H1 (cell line): Measurements from ENCODE around the gene SNAP47. TPM values are rescaled to one million over a fixed set of nuclear protein-coding genes. Genes with fewer than 3 reads are reported as not detected.

Experiments used
- CTCF ChIA-PET: fragments of 300-600 bp; sonication (Branson Sonifier 250); formaldehyde crosslinking; loops from one replicate; lab custom pipeline; 2021; ENCODE audit not compliant: partially characterized antibody; lab: Charles Lee
- POLR2A ChIA-PET: fragments of 300-600 bp; sonication (Branson Sonifier 250); formaldehyde crosslinking; loops from one replicate; lab custom pipeline; 2021; ENCODE audit warnings: inconsistent platforms; ENCODE audit not compliant: partially characterized antibody; lab: Charles Lee
- DNase-seq, 2 experiments: peaks; one replicate each; pipeline versions ENCODE4 v3.0.0 to v3.0.0-alpha.2; 2010 to 2022; ENCODE audit warnings: low spot score in 2 of 2, low read depth in 1 of 2, mixed read lengths in 1 of 2
- FAIRE-seq: peaks from 2 replicates; lab custom pipeline; 2011; peaks lifted over from hg19 to GRCh38; lab: Jason Lieb, UNC
- H2AFZ ChIP-seq: 2 replicates; pipeline ENCODE4 v1.8.1; 2012; ENCODE audit warnings: low read length, inconsistent platforms
- H2AK5ac ChIP-seq: 2 replicates; pipeline ENCODE4 v1.6.1; 2013; ENCODE audit warnings: low read depth, low read length
- H2BK120ac ChIP-seq: replicated peaks from 2 replicates; pipeline ENCODE3; 2013; ENCODE audit warnings: low read depth, low read length, inconsistent platforms
- H2BK12ac ChIP-seq: 2 replicates; pipeline ENCODE4 v1.6.1; 2013; ENCODE audit warnings: low read depth, low read length
- H2BK15ac ChIP-seq: 2 replicates; pipeline ENCODE4 v1.6.1; 2013; ENCODE audit warnings: low read length
- H2BK20ac ChIP-seq: 2 replicates; pipeline ENCODE4 v1.6.1; 2013; ENCODE audit warnings: low read length
- H2BK5ac ChIP-seq: 2 replicates; pipeline ENCODE4 v1.6.1; 2013; ENCODE audit warnings: low read depth, low read length
- H3K14ac ChIP-seq: 2 replicates; pipeline ENCODE4 v1.6.1; 2013; ENCODE audit warnings: inconsistent platforms; ENCODE audit not compliant: insufficient read length
- H3K18ac ChIP-seq: 2 replicates; pipeline ENCODE4 v1.6.1; 2013; ENCODE audit warnings: low read length; ENCODE audit errors: extremely low read depth
- H3K23ac ChIP-seq: 2 replicates; pipeline ENCODE4 v1.6.1; 2013; ENCODE audit warnings: inconsistent platforms; ENCODE audit not compliant: insufficient read length
- H3K23me2 ChIP-seq: 2 replicates; pipeline ENCODE4 v1.6.1; 2013; ENCODE audit warnings: low read depth, low read length
- H3K27ac ChIP-seq: 2 replicates; pipeline ENCODE4 v1.6.1; 2011; ENCODE audit warnings: low read depth, low read length, inconsistent platforms
- H3K27me3 ChIP-seq, 4 experiments: replicated peaks in 1 of 4; 1 replicate in 1 of 4; 2 replicates in 3 of 4; pipeline versions ENCODE4 v1.6.1 to v1.8.1; 2011 to 2013; ENCODE audit warnings: low read length in 3 of 4, mild to moderate bottlenecking in 3 of 4, inconsistent platforms in 2 of 4, mixed read lengths in 2 of 4, moderate library complexity in 1 of 4; ENCODE audit not compliant: control insufficient read depth in 3 of 4, insufficient read depth in 3 of 4; ENCODE audit errors: extremely low read depth in 1 of 4
- H3K36me3 ChIP-seq, 4 experiments: 2 replicates each; pipeline versions ENCODE4 v1.6.1 to v1.8.1; 2011 to 2013; ENCODE audit warnings: mild to moderate bottlenecking in 4 of 4, low read length in 3 of 4, moderate library complexity in 2 of 4, control low read depth in 1 of 4, inconsistent platforms in 1 of 4; ENCODE audit not compliant: insufficient read depth in 4 of 4, control insufficient read depth in 2 of 4
- H3K4ac ChIP-seq: replicated peaks from 2 replicates; pipeline ENCODE3; 2013; ENCODE audit warnings: low read length, low read depth, mixed read lengths, inconsistent platforms; ENCODE audit not compliant: insufficient read length
- H3K4me1 ChIP-seq, 4 experiments: replicated peaks in 1 of 4; 1 replicate in 1 of 4; 2 replicates in 3 of 4; pipeline versions ENCODE4 v1.6.1 to v1.8.1; 2011 to 2013; ENCODE audit warnings: low read length in 3 of 4, inconsistent platforms in 2 of 4, mixed read lengths in 1 of 4; ENCODE audit not compliant: insufficient read depth in 4 of 4, control insufficient read depth in 3 of 4
- H3K4me2 ChIP-seq, 2 experiments: 2 replicates each; pipeline versions ENCODE4 v1.6.1 to v1.8.1; 2011 to 2013; ENCODE audit warnings: low read depth in 2 of 2, low read length in 2 of 2, control low read depth in 1 of 2, inconsistent platforms in 1 of 2, mild to moderate bottlenecking in 1 of 2; ENCODE audit not compliant: insufficient read depth in 1 of 2
- H3K4me3 ChIP-seq, 4 experiments: fragments of 200-600, 300-600 bp in 1 of 4; sonication (generic), shearing (Covaris generic), sonication (Bioruptor Twin) in 1 of 4; 2 replicates each; pipeline versions ENCODE4 v1.5.1 to v1.8.1; 2011 to 2016; ENCODE audit warnings: low read length in 4 of 4, low read depth in 3 of 4, control low read depth in 2 of 4, inconsistent platforms in 2 of 4, mild to moderate bottlenecking in 2 of 4, mixed read lengths in 1 of 4, moderate library complexity in 1 of 4; ENCODE audit not compliant: insufficient read depth in 2 of 4; ENCODE audit errors: extremely low read depth in 1 of 4
- H3K56ac ChIP-seq: replicated peaks from 2 replicates; pipeline ENCODE3; 2013; ENCODE audit warnings: low read depth, mild to moderate bottlenecking, mixed read lengths, low read length, inconsistent platforms; ENCODE audit not compliant: insufficient read length
- H3K79me1 ChIP-seq: 2 replicates; pipeline ENCODE4 v1.6.1; 2013; ENCODE audit warnings: low read depth, low read length, control low read depth
- H3K79me2 ChIP-seq, 2 experiments: 2 replicates each; pipeline versions ENCODE4 v1.6.1 to v1.8.1; 2012 to 2013; ENCODE audit warnings: low read length in 2 of 2, mild to moderate bottlenecking in 2 of 2, inconsistent platforms in 1 of 2; ENCODE audit not compliant: insufficient read depth in 2 of 2, control insufficient read depth in 1 of 2
- H3K9ac ChIP-seq, 4 experiments: replicated peaks in 1 of 4; 1 replicate in 1 of 4; 2 replicates in 3 of 4; pipeline versions ENCODE4 v1.6.1 to v1.8.1; 2011 to 2013; ENCODE audit warnings: low read depth in 3 of 4, low read length in 3 of 4, control low read depth in 2 of 4, mild to moderate bottlenecking in 2 of 4, moderate library complexity in 2 of 4, inconsistent platforms in 1 of 4; ENCODE audit errors: extremely low read depth in 1 of 4
- H3K9me3 ChIP-seq, 2 experiments: 2 replicates each; pipeline versions ENCODE4 v1.6.1 to v1.8.1; 2012 to 2013; ENCODE audit warnings: mild to moderate bottlenecking in 2 of 2, moderate library complexity in 2 of 2, control low read depth in 1 of 2, inconsistent platforms in 1 of 2, low read depth in 1 of 2, low read length in 1 of 2, mixed read lengths in 1 of 2; ENCODE audit not compliant: insufficient read depth in 2 of 2
- H4K20me1 ChIP-seq, 2 experiments: replicated peaks in 1 of 2; 2 replicates each; pipeline versions ENCODE3 to v1.8.1; 2011 to 2013; ENCODE audit warnings: inconsistent platforms in 2 of 2, low read length in 2 of 2, mild to moderate bottlenecking in 1 of 2; ENCODE audit not compliant: insufficient read depth in 2 of 2, control insufficient read depth in 1 of 2
- H4K5ac ChIP-seq: 2 replicates; pipeline ENCODE4 v1.6.1; 2013; ENCODE audit warnings: low read length, low read depth, mixed read lengths, inconsistent platforms; ENCODE audit not compliant: insufficient read length
- H4K8ac ChIP-seq: 2 replicates; pipeline ENCODE4 v1.8.0; 2013; ENCODE audit warnings: mild to moderate bottlenecking, moderate library complexity, low read length, inconsistent platforms; ENCODE audit not compliant: insufficient read depth; ENCODE audit errors: extremely low read depth
- H4K91ac ChIP-seq: replicated peaks from 2 replicates; pipeline ENCODE3; 2013; ENCODE audit warnings: low read length, mixed read lengths, inconsistent platforms; ENCODE audit not compliant: insufficient read length
- CTCF ChIP-seq, 3 experiments: IDR thresholded peaks; 1 replicate in 2 of 3; 2 replicates in 1 of 3; pipeline versions ENCODE4 v1.5.1 to v1.6.1; 2011; ENCODE audit warnings: low read length in 3 of 3, mild to moderate bottlenecking in 3 of 3, inconsistent platforms in 2 of 3, low read depth in 1 of 3, moderate library complexity in 1 of 3; ENCODE audit not compliant: insufficient read depth in 1 of 3; ENCODE audit errors: control extremely low read depth in 1 of 3
- JUND ChIP-seq: IDR thresholded peaks from 2 replicates; pipeline ENCODE4 v1.6.1; 2011; ENCODE audit warnings: mild to moderate bottlenecking, improper control_type of control experiment, low read length
- KDM1A ChIP-seq: fragments of 200-600, 300-600 bp; sonication (generic); IDR thresholded peaks from 2 replicates; pipeline ENCODE4 v1.7.1; 2016; ENCODE audit warnings: mild to moderate bottlenecking, low read length, borderline replicate concordance
- MAFK ChIP-seq: IDR thresholded peaks from 2 replicates; pipeline ENCODE4 v1.6.1; 2012; ENCODE audit warnings: low read depth, mild to moderate bottlenecking, improper control_type of control experiment, low read length
- NRF1 ChIP-seq: IDR thresholded peaks from 2 replicates; pipeline ENCODE4 v1.6.1; 2011; ENCODE audit warnings: mild to moderate bottlenecking, low read depth, low read length, improper control_type of control experiment
- POU5F1 ChIP-seq: IDR thresholded peaks from 2 replicates; pipeline ENCODE4 v1.6.1; 2011; ENCODE audit warnings: low read depth, mild to moderate bottlenecking, low read length, moderate library complexity
- SP1 ChIP-seq: IDR thresholded peaks from 2 replicates; pipeline ENCODE4 v1.6.1; 2011; ENCODE audit warnings: low read depth, low read length
- SRF ChIP-seq: IDR thresholded peaks from 2 replicates; pipeline ENCODE4 v1.6.1; 2011; ENCODE audit warnings: mild to moderate bottlenecking, low read depth, low read length, moderate library complexity
- SUZ12 ChIP-seq: fragments of 200-600 bp; sonication (generic); IDR thresholded peaks from 2 replicates; pipeline ENCODE4 v1.6.1; 2012; ENCODE audit warnings: mild to moderate bottlenecking, inconsistent platforms, low read length, moderate library complexity, mixed read lengths
- WGBS, 2 experiments: shearing (Covaris generic) in 1 of 2; methylation state at CpG; one replicate each; pipeline versions ENCODE4 v1.1.6 to v1.1.7; 2013 to 2015; ENCODE audit warnings: low lambda C conversion rate in 2 of 2, mixed read lengths in 2 of 2, inconsistent platforms in 1 of 2, low coverage in 1 of 2, missing lambda C conversion rate in 1 of 2; ENCODE audit not compliant: insufficient replicate concordance in 2 of 2, insufficient coverage in 1 of 2, insufficient read length in 1 of 2; ENCODE audit errors: extremely low coverage in 1 of 2, missing lambda C conversion rate in 1 of 2; 5-methylcytosine and 5-hydroxymethylcytosine counted together
- polyA plus RNA-seq, 7 experiments: library from polyadenylated mRNA; depleted of rRNA in 3 of 7; stranded (reverse) in 5 of 7; unstranded in 2 of 7; fragments of >200 nt in 5 of 7; fragments of 200-250 nt in 2 of 7; gene quantifications; 1 replicate in 5 of 7; 2 replicates in 1 of 7; 4 replicates in 1 of 7; pipeline versions ENCODE4 v1.2.1 to v1.2.3, GENCODE V29; 2011 to 2013; ENCODE audit warnings: missing spikeins in 2 of 7, mixed read lengths in 2 of 7
- total RNA-seq: library from RNA; stranded (reverse); fragmentation: NEBNext Ultra II Directional; extraction: Animal tissue kit (Norgen Biotek cat#: 25700); gene quantifications from 2 replicates; pipeline ENCODE4 v1.2.1, GENCODE V29; 2021
- TF ChIP-seq, protein P1 (sequence below): IDR thresholded peaks from 2 replicates; pipeline ENCODE4 v1.6.1; 2012; ENCODE audit warnings: inconsistent platforms

Gene SNAP47
- total and polyA plus RNA-seq, 2 of the 8 experiments (the other 6 are each of a cell fraction or from before 2014, with no cell fraction given): 37.6 to 42.2 TPM

DNA sequence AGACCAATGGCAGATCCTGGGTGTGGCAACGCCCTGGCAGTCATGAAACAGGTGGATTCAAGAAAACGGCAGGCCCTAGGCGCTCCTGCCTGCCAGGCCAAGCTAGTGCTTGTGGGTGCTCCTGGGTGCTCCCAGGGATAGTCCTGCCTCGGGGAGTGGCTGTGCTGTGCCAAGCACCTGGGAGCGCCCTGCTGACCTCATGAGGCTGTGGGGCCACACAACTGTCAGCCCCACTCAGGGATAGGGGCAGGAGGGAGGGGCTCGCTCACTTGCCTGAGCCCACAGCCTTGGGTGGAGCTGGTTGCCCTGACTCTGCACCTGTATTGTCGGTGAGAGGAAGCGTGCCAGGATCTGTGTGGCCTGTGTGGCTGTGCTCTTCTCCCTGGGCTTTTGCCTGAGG lies 9.4 kb downstream of the SNAP47 start:
- FAIRE-seq (no peak), DNase-seq (no peak)
- Histone ChIP-seq H2BK120ac (no peak overlapping the region), H3K4me1 (peaks cover 0 to 4% (median 0%) of the 10 kb centered on the region in 4 experiments; a peak in 1 of 7 replicates), H3K79me1 (peaks cover 36% of the 10 kb centered on the region), H4K20me1 (peaks cover 21 to 54% of the 10 kb centered on the region in 2 experiments), H4K5ac (no peak overlapping the region), H3K23me2 (no peaks in the 10 kb centered on the region), H3K14ac (no peak overlapping the region), H2BK5ac (no peak overlapping the region), H3K18ac (no peak overlapping the region), H4K8ac (no peak overlapping the region; the same call in 1 of the 2 replicates), H3K4ac (no peak overlapping the region), H2BK15ac (no peak overlapping the region), H3K4me3 (no peak overlapping the region), H3K79me2 (peaks cover 0 to 81% of the 10 kb centered on the region in 2 experiments; a peak in 2 of 4 replicates), H3K4me2 (no peak overlapping the region), H3K23ac (no peak overlapping the region), H3K9me3 (no peaks in the 10 kb centered on the region), H3K27me3 (no peaks in the 10 kb centered on the region), H3K9ac (no peak overlapping the region), H2AK5ac (no peak overlapping the region), H4K91ac (no peak overlapping the region), H2AFZ (no peak overlapping the region), H3K27ac (no peak overlapping the region), H2BK20ac (no peak overlapping the region), H3K56ac (no peak overlapping the region), H3K36me3 (peaks cover 0 to 6% (median 2%) of the 10 kb centered on the region in 4 experiments; a peak in 6 of 8 replicates), H2BK12ac (no peak overlapping the region)
- WGBS, 2 experiments: 84% methylated on average over 8 of the region's 8 CpGs; no CpG with 5 or more reads in 1 of the 2 experiments
- POLR2A ChIA-PET: interaction anchor here (1.1 kb wide), 2 partner anchors 10 to 14 kb away, joined by 4 read pairs; partner anchors contain the start of genes JMJD4 and SNAP47
- CTCF ChIA-PET: interaction anchor here (0.8 to 2.6 kb wide), 7 partner anchors 11 to 297 kb away, joined by 3 to 12 read pairs (median 5); no protein-coding TSS in a partner anchor
- TF ChIP-seq SP1 (no peak), NRF1 (no peak), SRF (no peak), SUZ12 (no peak), POU5F1 (no peak), JUND (no peak), KDM1A (no peak), CTCF (IDR thresholded peaks at IDR 0.05; ENCODE audit: control extremely low read depth in 1 of 3, insufficient read depth in 1 of 3, low read depth in 1 of 3, low read length in 3 of 3) (no peak), MAFK (no peak)
- TF ChIP-seq, protein P1, sequence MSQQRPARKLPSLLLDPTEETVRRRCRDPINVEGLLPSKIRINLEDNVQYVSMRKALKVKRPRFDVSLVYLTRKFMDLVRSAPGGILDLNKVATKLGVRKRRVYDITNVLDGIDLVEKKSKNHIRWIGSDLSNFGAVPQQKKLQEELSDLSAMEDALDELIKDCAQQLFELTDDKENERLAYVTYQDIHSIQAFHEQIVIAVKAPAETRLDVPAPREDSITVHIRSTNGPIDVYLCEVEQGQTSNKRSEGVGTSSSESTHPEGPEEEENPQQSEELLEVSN: no peak
